ENCODE data around the gene CUX1.
"Not testable (repeated sequence)": the region's sequence is repeated elsewhere in the genome, so short reads cannot be mapped to it uniquely, and the experiment has no call there.

Gene CUX1

GRCh38 chr7:102291056-102291915 is 473.9 kb downstream of the CUX1 start:
- peak; percentile 29 for DNase-seq (ENCODE audit: low spot score)

- no peak for DNase-seq (ENCODE audit: low spot score)
These were observed 474.5 kb downstream of the CUX1 start for GRCh38 chr7:102291916-102292267.

- no peak for DNase-seq (ENCODE audit: low spot score)
These were observed 475.7 kb downstream of the CUX1 start for GRCh38 chr7:102292813-102293798.

GRCh38 chr7:102294589-102294988 is 477.2 kb downstream of the CUX1 start:
- no peak for DNase-seq (ENCODE audit: low spot score)

GRCh38 chr7:102295346-102296178 is 478.1 kb downstream of the CUX1 start:
- DNase-seq (ENCODE audit: low spot score): no peak

- no peak for DNase-seq (ENCODE audit: low spot score)
These were observed 478.7 kb downstream of the CUX1 start for GRCh38 chr7:102296179-102296438.

GRCh38 chr7:102296514-102296913 is 479.1 kb downstream of the CUX1 start:
- no peak for DNase-seq (ENCODE audit: low spot score)

GRCh38 chr7:102297487-102298218 is 480.2 kb downstream of the CUX1 start:
- DNase-seq (ENCODE audit: low spot score): no peak

- no peak for DNase-seq (ENCODE audit: low spot score)
These were observed 483.3 kb downstream of the CUX1 start for GRCh38 chr7:102300643-102301221.

GRCh38 chr7:102301367-102301766 is 483.9 kb downstream of the CUX1 start:
- not testable (repeated sequence) for DNase-seq (ENCODE audit: low spot score)

- DNase-seq (ENCODE audit: low spot score): no peak
These were observed 484.6 kb downstream of the CUX1 start for GRCh38 chr7:102302025-102302424.

GRCh38 chr7:102303669-102304422 is 486.4 kb downstream of the CUX1 start:
- DNase-seq (ENCODE audit: low spot score): no peak

- DNase-seq (ENCODE audit: low spot score): no peak
These were observed 487.2 kb downstream of the CUX1 start for GRCh38 chr7:102304668-102305067.

- no peak for DNase-seq (ENCODE audit: low spot score)
These were observed 488.2 kb downstream of the CUX1 start for GRCh38 chr7:102305414-102306268.

- DNase-seq (ENCODE audit: low spot score): peak; percentile 23
These were observed 489.7 kb downstream of the CUX1 start for GRCh38 chr7:102306916-102307677.

GRCh38 chr7:102310414-102310815 is 493.0 kb downstream of the CUX1 start:
- DNase-seq (ENCODE audit: low spot score): no peak

GRCh38 chr7:102312317-102312716 is 494.9 kb downstream of the CUX1 start:
- DNase-seq (ENCODE audit: low spot score): no peak

GRCh38 chr7:102313997-102314780 is 496.8 kb downstream of the CUX1 start:
- no peak for DNase-seq (ENCODE audit: low spot score)

Data from CD4-positive, alpha-beta T cell treated with Interleukin-2 at 100 ng/mL for 4 hours (primary cell).